DOHH2 (cell line): Measurements from ENCODE around the gene RPS27A.

Source experiments
- EZH2phosphoT487 ChIP-seq: fragments of 200-600 bp; sonication (generic); IDR thresholded peaks from 2 replicates; pipeline ENCODE4 v1.6.1; 2017; ENCODE audit warnings: borderline replicate concordance, mild to moderate bottlenecking, antibody characterized with exemption, low read length, moderate library complexity, mixed read lengths
- TF ChIP-seq, protein P1 (sequence below): fragments of 200-600 bp; sonication (generic); IDR thresholded peaks from one replicate; pipeline ENCODE4 v1.5.1; 2014; ENCODE audit warnings: antibody characterized with exemption, mild to moderate bottlenecking, low read depth, low read length; ENCODE audit not compliant: poor library complexity, severe bottlenecking

DNA sequence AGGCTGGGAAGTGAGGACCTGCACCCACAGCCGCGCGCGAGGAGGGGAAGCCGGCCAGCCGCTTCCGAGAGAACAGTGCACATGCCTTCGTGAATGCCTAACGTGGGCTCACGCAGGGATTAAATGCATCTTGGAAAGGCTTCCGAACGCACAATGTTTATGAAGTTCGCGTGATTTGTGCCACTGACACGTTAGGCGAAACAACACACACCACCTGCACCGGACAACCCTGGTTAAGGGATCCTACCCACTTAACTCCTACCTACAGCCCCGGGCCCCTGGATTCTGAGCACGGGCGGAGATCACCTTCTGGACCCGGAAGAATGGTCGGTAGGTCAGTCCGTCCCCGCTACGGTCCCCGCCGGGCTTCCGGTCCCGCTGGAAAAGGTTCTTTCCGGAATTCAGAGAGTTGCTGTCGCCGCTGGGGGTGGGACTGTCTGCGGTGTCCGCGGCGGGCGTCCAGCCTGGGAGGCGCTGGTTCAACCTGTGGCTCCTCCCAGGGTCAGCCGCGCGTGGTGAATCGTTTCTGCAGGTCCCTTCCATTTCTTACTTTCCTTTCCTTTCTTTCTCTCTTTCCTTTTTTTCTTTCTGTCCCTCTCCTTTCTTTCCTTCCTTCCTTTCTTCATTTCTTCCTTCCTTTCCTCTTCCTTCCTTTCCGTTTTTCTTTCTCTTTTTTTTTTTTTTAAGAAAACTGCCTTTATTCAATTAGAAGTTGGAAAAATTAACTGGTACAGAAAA, 36.6 kb downstream of the RPS27A start, which contains the start of gene MTIF2:
- TF ChIP-seq, protein P1, sequence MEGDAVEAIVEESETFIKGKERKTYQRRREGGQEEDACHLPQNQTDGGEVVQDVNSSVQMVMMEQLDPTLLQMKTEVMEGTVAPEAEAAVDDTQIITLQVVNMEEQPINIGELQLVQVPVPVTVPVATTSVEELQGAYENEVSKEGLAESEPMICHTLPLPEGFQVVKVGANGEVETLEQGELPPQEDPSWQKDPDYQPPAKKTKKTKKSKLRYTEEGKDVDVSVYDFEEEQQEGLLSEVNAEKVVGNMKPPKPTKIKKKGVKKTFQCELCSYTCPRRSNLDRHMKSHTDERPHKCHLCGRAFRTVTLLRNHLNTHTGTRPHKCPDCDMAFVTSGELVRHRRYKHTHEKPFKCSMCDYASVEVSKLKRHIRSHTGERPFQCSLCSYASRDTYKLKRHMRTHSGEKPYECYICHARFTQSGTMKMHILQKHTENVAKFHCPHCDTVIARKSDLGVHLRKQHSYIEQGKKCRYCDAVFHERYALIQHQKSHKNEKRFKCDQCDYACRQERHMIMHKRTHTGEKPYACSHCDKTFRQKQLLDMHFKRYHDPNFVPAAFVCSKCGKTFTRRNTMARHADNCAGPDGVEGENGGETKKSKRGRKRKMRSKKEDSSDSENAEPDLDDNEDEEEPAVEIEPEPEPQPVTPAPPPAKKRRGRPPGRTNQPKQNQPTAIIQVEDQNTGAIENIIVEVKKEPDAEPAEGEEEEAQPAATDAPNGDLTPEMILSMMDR, result no peak
- TF ChIP-seq EZH2phosphoT487, result no peak
